COLO668 (cell line): Measurements from ENCODE around the gene TBXAS1.

Source experiments
- DNase-seq: peaks from one replicate; lab custom pipeline; 2025; ENCODE audit not compliant: unreplicated experiment; lab: John Stamatoyannopoulos, UW

TBXAS1 gene

DNA sequence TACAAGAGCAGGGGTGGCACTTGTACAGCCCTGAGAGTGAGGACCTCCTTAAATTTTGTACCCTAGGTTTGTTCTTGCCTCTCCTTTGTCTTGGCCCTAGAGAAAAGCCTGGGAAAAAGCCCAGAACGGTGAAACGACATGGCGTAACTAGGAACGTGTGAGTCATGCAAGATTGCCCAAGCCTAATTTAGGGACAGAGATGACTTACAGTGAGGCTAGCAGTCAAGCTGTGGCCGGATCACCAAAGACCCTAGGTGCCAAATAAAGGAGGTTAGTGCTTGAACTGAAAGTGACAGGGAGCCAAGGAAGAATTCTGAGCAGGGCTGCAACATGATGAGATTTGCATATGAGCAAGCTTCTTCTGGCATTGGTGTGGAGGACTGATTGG lies 25.1 kb downstream of the TBXAS1 start:
- no peak for DNase-seq

DNA sequence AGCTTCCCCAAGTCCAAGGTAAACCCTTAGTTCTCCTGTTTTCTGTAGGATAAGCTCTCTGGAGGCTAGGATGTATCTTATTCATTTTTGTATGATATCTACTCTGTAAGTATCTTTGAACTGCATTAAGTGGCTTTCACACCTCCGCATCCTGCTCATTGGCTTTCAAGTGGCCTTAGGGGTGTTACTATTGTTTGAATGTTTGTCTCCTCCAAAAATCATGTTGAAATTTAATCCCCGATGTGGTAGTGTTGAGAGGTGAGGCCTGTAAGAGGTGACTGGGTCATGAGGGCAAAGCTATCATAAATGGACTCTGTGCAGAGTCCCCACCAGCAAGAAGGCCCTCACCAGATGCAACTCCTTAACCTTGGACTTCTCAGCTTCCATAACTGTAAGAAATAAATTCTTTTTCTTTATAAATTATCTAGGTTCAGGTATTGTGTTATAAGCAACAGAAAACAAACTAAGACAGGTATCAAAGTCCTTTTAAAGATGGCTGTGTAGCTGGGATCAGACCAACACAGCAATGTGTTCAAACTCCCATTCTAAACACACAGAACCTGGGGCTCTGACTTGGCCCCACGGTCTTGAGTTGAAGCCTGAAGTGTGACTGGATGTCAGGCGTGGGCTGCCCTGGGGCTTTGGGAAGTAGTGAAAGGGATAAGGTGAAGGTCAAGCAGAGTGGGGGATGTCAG lies 25.9 kb downstream of the TBXAS1 start:
- DNase-seq, result no peak

DNA sequence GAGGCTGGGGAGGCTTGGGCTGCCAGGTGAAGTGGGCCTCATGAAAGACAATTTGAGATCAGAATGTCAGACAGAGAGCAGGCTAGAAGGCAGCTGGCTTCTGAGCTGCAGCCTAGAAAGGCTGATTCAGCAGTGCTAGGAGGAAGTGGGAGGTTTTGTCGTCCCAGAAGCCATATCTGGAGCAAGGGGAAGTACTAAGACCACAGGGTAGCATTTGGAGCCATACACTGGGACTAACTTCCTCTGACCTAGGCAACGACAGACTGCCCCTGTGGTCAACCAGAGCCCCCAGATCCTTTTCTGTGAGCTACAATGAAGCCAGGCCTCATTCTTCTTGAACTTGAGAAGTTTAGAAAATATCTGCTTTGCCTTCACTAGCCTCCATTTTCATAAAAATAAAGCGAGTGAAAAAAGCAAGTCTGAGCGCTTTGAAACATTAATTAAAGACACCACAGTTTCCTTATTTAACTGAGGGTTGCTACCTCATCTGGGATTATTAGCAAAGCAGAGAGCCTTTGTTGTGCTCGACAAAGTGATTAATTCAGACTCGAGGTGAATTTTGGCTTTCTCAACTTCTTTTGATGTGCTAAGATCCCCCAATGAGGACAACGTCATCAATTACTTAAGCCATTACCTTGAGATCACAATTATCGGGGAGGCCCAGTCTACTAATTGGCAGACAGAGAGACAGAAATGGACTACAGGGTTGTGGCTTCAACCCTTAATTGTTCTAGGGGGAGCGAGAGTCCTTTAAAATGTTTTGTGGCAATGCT lies 26.6 kb downstream of the TBXAS1 start:
- DNase-seq, result no peak

DNA sequence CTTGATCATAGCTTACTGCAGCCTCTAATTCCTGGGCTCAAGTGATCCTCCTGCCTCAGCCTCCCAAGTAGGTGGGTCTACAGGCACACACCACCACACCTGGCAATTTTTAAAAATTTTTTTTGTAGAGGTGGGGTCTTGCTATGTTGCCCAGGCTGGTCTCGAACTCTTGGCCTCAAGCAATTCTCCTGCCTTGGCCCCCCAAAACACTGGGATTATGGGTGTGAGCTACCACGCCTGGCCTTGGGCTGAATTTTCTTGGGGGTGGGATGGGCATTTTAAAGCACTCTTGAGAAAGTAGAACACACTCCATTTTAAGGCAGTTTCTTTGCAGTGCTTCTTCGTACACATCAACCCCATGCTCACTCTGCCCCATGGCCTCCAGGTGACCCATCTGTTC lies 28.7 kb downstream of the TBXAS1 start:
- DNase-seq, result no peak

DNA sequence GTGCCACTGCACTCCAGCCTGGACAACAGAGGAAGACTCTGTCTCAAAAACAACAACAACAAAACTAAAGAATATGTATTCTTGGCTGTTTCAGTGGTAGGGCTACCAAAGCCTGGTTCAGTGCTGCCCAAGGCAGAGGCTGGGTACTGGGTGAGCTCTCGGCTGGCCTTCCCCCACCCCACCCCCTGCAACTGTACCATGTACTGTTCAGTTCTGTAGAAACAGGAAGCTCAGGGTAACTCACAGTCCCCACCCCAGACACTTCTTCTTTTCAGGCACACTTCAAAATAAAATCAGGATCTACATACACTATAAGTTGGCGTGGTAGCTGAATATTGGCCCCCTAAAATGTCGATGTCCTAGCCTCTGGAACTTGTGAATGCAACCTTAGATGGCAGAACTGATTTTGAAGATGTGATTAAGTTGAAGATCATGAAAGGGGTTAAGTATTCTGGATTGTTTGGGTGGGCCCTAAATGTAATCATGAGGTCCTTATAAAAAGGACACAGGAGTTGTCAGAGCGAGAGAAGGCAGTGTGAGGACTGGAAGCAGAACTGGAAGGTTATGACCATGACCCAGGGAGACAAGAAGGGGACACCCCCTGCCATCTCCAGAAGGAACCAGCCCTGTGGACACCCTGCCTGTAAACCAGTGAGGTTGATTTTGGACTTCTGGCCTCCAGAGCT lies 31.2 kb downstream of the TBXAS1 start:
- no peak for DNase-seq

DNA sequence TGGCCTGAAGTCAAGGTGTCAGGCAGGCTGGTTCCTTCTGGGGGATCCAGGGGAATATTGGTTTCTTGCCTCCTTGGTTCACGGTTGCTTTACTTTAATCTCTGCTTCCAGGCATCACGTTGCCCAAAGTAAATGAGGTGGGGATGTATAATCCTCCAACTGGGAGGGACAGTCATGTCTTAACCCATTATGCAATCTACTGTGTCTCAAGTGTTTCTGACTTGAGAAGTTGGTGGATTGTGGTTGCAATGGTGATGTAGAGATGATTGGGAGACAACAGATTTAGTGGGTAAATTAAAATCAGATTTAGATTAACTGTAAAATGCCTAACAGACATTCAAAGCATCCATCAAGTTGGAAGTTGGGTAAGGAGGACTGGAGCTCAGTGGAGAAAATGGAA lies 32.7 kb downstream of the TBXAS1 start:
- no peak for DNase-seq

- DNase-seq, result no peak
Observed at GRCh38 chr7:139866047-139866837, 37.2 kb downstream of the TBXAS1 start.

- no peak for DNase-seq
Observed at GRCh38 chr7:139867847-139868246, 38.8 kb downstream of the TBXAS1 start.

GRCh38 chr7:139869886-139870285 lies 40.8 kb downstream of the TBXAS1 start:
- DNase-seq, result no peak

DNA sequence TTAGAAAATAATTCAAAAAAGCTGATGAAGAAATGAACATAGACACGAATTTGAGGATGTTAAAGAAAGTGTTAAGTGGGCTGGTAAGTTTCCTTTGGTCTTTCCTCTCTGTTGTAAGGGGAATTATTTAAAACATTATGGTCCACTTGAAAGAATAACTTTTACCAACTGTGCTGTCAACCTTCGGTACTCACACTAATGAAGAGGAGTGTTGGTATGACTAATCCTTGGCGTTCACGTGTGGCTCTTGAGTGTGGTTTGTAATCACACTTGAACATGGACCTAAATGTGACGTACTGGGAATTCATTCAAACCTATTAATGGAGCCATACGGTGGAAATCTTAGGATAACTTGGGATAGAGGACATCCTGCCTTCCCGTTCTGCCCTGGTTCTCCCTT lies 41.3 kb downstream of the TBXAS1 start:
- no peak for DNase-seq

- no peak for DNase-seq
Observed at GRCh38 chr7:139871331-139871730, 42.3 kb downstream of the TBXAS1 start.

DNA sequence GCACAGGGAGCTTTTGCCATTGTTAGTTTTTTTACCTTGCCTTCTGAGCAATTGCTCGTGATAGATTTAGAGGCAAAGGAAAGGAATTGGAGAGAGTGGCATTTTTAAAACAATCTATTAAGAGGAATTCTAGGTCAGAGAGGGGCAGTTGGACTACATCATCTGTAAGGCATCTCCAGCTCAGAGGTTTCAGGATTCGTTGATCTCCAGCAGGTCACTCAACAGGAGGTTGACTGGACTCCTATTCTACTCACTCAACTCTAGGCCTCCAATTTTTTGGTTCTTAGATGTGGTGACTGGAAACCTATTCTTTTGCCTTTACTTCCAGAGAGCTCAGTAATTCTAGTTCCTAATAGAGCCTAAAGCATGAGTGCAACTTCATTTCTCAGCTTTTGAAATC lies 42.8 kb downstream of the TBXAS1 start:
- no peak for DNase-seq

DNA sequence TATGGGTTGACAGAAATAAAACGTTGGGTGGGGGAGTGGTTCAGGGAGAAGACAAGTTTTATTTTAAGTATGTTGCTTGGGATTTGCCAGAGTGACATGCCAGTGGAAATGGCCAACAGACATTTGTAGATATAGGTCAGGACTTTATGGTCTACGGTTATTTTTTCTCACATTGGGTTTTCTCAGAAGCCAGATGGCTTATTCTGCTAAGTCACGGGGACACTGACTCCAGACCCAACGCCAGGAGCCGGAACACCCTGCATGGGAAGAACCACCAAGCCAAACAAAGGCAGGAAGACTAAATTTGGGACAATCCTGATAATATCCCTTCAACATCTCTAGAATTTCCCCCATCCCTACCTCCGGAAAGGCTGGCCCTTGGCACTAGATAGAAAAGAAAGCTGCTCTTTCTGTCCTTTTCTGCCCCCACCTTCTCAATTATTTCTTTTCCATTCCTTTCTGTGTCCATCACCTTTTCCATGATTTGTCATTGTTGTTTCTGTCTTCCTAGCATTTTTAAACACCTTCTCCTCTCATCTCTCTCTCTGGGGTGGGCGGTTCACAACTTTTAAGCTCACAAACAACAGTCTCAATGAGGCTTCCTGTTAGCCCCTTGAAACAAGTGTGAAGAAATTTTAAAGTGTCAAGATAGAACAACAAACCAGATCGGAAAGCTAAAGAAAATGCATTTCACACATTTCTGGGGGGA lies 44.7 kb downstream of the TBXAS1 start:
- DNase-seq, result no peak

GRCh38 chr7:139874302-139874629 lies 45.2 kb downstream of the TBXAS1 start:
- DNase-seq, result no peak

GRCh38 chr7:139875821-139876241 lies 46.8 kb downstream of the TBXAS1 start:
- DNase-seq, result no peak

- no peak for DNase-seq
Observed at GRCh38 chr7:139876622-139877283, 47.7 kb downstream of the TBXAS1 start.

DNA sequence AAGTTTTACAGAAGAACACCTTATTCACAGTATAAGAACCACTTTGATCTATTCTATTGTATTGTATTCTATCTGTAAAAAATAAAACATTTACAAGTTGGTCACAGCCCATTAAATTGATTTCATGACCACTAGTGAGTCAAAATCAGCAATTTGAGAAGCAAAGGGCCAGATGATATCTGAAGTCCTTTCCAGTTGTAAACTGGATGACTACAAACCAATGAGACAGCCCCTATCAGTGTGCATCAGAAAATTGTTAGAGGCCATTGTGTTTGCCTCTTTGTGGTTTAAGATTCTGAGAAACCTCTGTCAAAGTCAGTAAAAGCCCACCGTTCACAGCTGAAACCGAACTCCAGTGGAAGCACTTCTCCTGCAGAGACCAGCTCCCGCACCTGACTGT lies 54.8 kb downstream of the TBXAS1 start:
- DNase-seq, result no peak

DNA sequence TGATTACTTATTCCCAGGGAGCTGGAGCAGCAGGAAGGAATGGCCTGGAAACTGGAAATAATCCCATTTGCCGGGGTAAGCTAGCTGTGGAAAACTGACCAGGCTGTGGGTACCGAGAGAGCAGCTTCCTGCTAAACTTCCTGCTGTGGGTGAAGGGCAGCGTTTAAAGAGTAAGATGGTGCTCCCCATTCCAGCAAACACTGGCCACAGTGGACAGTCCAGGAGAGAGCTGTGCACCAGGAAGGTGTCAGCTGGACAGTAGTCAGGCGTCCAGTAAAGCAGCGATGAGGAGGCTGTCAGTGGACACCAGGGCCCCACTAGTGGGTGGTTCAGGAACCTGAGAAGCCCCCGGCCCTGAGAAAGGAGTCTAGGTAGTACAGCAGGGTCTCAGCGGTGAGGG lies 55.4 kb downstream of the TBXAS1 start:
- DNase-seq, result no peak

GRCh38 chr7:139885511-139885910 lies 56.4 kb downstream of the TBXAS1 start:
- no peak for DNase-seq

GRCh38 chr7:139886206-139886605 lies 57.1 kb downstream of the TBXAS1 start:
- no peak for DNase-seq
